Gastrocnemius medialis (tissue), 4 donors: ENCODE results near the gene RPP25.

Experiments
- POLR2A ChIP-seq, 2 donors: fragments of 450-650 bp; IDR thresholded peaks; one replicate each; pipeline ENCODE4 v1.6.1; 2017; ENCODE audit warnings: antibody characterized with exemption in 2 of 2, mild to moderate bottlenecking in 2 of 2, moderate library complexity in 2 of 2
- TF ChIP-seq, protein P1 (sequence below), 5 experiments: fragments of 450-650 bp in 3 of 5; fragments of 200-600 bp in 2 of 5; sonication (generic) in 2 of 5; IDR thresholded peaks in 4 of 5; conservative IDR thresholded peaks in 1 of 5; 1 replicate in 4 of 5; 2 replicates in 1 of 5; pipeline ENCODE4 v1.5.1; 2016 to 2019; ENCODE audit warnings: antibody characterized with exemption in 5 of 5, mild to moderate bottlenecking in 3 of 5, moderate library complexity in 3 of 5

DNA sequence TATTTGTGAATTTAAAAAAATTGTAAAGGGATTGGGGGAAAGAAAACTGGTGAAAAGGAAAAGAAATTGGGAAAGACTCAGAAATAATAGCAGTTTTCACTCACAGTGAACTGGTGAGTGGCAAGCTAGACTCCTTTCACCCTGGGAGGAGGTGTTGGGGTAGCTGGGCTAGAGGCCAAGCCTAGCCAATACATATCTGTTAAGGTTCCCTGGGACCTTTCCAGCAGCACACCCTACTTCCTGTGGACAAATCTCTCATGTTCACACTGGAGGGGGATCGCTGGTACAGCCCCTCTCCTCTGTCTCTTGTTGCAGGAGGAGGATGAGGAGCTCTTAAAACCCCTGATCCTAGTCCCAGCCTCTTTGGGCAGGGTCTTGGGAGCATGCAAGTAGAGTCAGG, 3.7 kb upstream of the RPP25 start:
- TF ChIP-seq, protein P1, sequence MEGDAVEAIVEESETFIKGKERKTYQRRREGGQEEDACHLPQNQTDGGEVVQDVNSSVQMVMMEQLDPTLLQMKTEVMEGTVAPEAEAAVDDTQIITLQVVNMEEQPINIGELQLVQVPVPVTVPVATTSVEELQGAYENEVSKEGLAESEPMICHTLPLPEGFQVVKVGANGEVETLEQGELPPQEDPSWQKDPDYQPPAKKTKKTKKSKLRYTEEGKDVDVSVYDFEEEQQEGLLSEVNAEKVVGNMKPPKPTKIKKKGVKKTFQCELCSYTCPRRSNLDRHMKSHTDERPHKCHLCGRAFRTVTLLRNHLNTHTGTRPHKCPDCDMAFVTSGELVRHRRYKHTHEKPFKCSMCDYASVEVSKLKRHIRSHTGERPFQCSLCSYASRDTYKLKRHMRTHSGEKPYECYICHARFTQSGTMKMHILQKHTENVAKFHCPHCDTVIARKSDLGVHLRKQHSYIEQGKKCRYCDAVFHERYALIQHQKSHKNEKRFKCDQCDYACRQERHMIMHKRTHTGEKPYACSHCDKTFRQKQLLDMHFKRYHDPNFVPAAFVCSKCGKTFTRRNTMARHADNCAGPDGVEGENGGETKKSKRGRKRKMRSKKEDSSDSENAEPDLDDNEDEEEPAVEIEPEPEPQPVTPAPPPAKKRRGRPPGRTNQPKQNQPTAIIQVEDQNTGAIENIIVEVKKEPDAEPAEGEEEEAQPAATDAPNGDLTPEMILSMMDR (IDR thresholded peaks at IDR 0.05 in 4 of 5, conservative IDR thresholded peaks at IDR 0.05 in 1 of 5): no peak
- no peak for TF ChIP-seq POLR2A (IDR thresholded peaks at IDR 0.05)
